ENCODE measurements around the gene TNPO2. TPM values are rescaled to one million over a fixed set of nuclear protein-coding genes. Genes with fewer than 3 reads are reported as not detected.
"Not testable (repeated sequence)": the region's sequence is repeated elsewhere in the genome, so short reads cannot be mapped to it uniquely, and the experiment has no call there.

The TNPO2 gene
- total RNA-seq, 2 donors from 2014 or later = 35.9 to 55.2 TPM

GRCh38 chr19:12701596-12702282 lies 22.0 kb downstream of the TNPO2 start:
- DNase-seq (ENCODE audit: low spot score) = no peak
- H3K27me3 ChIP-seq = no peaks in the 10 kb centered on the region
- H3K4me1 ChIP-seq = peaks cover 0 to 6% of the 10 kb centered on the region in 2 donors
- H3K9me3 ChIP-seq = no peaks in the 10 kb centered on the region
- no peak overlapping the region for H3K4me3 ChIP-seq
- H3K36me3 ChIP-seq = peaks cover 68% of the 10 kb centered on the region
- no peak overlapping the region for H3K27ac ChIP-seq
- TF ChIP-seq, protein P1, sequence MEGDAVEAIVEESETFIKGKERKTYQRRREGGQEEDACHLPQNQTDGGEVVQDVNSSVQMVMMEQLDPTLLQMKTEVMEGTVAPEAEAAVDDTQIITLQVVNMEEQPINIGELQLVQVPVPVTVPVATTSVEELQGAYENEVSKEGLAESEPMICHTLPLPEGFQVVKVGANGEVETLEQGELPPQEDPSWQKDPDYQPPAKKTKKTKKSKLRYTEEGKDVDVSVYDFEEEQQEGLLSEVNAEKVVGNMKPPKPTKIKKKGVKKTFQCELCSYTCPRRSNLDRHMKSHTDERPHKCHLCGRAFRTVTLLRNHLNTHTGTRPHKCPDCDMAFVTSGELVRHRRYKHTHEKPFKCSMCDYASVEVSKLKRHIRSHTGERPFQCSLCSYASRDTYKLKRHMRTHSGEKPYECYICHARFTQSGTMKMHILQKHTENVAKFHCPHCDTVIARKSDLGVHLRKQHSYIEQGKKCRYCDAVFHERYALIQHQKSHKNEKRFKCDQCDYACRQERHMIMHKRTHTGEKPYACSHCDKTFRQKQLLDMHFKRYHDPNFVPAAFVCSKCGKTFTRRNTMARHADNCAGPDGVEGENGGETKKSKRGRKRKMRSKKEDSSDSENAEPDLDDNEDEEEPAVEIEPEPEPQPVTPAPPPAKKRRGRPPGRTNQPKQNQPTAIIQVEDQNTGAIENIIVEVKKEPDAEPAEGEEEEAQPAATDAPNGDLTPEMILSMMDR (IDR thresholded peaks at IDR 0.05) = no peak

DNA sequence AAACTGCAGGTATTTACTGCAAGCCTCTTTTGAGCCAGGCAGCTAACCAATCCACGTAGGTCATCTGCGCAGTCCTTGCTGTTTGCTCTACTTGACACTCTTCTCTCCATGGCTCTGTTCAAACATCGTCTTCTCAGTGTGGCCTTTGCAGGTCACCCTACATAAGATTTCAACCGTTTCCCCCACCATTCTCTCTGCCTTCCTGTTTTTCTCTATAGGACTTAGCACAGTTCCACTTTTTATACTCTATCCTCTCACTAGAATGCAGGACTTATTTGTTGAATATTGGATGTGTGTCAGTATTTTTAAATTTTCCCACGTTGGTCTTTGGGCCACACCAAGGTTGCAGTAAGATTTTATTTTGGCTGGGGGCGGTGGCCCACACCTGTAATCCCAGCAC lies 25.6 kb downstream of the TNPO2 start:
- TF ChIP-seq, protein P1 (IDR thresholded peaks at IDR 0.05) = no peak
- Histone ChIP-seq H3K36me3 (peaks cover 32% of the 10 kb centered on the region), H3K4me1 (peaks cover 0 to 19% of the 10 kb centered on the region in 2 donors)

DNA sequence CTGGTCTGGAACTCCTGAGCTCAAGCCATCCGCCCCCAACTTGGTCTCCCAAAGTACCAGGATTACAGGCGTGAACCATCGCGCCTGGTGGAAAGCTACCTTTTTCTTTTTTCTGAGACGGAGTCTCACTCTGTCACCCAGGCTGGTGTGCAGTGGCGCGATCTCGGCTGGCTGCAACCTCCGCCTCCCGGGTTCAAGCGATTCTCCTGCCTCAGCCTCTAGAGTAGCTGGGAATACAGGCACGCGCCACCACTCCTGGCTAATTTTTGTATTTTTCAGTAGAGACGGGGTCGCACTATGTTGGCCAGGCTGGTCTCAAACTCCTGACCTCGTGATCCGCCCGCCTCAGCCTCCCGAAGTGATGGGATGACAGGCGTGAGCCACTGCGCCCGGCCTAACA lies 26.3 kb downstream of the TNPO2 start:
- H3K27ac ChIP-seq; H3K4me3 ChIP-seq; DNase-seq (ENCODE audit: low spot score); H3K27me3 ChIP-seq; H3K9me3 ChIP-seq: not testable (repeated sequence)
- peaks cover 0 to 19% of the 10 kb centered on the region in 2 donors for H3K4me1 ChIP-seq
- H3K36me3 ChIP-seq = peaks cover 25% of the 10 kb centered on the region

More for the DNA sequence above, 25.6 kb downstream of the TNPO2 start:
- H3K4me3 ChIP-seq = no peak overlapping the region
- no peak for DNase-seq (ENCODE audit: low spot score)
- no peaks in the 10 kb centered on the region for H3K27me3 ChIP-seq
- H3K27ac ChIP-seq = no peak overlapping the region
- no peaks in the 10 kb centered on the region for H3K9me3 ChIP-seq

- DNase-seq (ENCODE audit: low spot score) = peak; percentile 99
- H3K4me3 ChIP-seq = peak within 1 kb of the TSS; percentile 53 to 78
- TF ChIP-seq, protein P1 (IDR thresholded peaks at IDR 0.05) = no peak
Observed at GRCh38 chr19:12696366-12697335, 27.1 kb downstream of the TNPO2 start, which contains the start of gene FBXW9. FBXW9 (minus strand) TSS chr19:12696631; CDS start chr19:12696581, 50 bp downstream.

DNA sequence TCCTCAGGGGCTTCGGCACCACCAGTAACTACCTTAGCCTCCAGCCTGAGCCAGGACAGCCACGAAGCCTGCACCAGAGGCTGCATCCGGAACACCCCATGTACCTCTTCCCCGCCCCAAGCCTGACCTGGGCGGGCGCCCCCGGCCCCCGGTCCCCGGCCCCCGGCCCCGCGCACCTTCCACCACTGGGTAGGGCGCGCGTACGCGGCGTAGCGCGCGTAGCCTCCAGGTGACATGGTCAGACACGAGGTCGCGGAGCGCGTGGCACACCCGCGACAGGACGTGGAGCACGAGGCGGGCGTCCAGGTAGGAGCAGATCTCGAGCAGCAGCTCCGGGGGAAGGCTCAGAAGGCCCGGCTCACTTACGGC lies 27.8 kb downstream of the TNPO2 start:
- Histone ChIP-seq H3K9me3 (no peaks in the 10 kb centered on the region), H3K4me3 (peak overlapping the region; percentile 53 to 78), H3K4me1 (peaks cover 0 to 19% of the 10 kb centered on the region in 2 donors), H3K27me3 (no peaks in the 10 kb centered on the region), H3K27ac (peak overlapping the region in 1 of 2 donors; percentile 81), H3K36me3 (peaks cover 11% of the 10 kb centered on the region)
- TF ChIP-seq, protein P1 (IDR thresholded peaks at IDR 0.05) = no peak
- no peak for DNase-seq (ENCODE audit: low spot score)

More at GRCh38 chr19:12696366-12697335, 27.1 kb downstream of the TNPO2 start, which contains the start of gene FBXW9:
- peak within 1 kb of the TSS; percentile 81 to 88 for H3K27ac ChIP-seq
- H3K36me3 ChIP-seq = peaks cover 18% of the 10 kb centered on the region
- peaks cover 0 to 19% of the 10 kb centered on the region in 2 donors for H3K4me1 ChIP-seq
- no peaks in the 10 kb centered on the region for H3K9me3 ChIP-seq
- no peaks in the 10 kb centered on the region for H3K27me3 ChIP-seq

- Histone ChIP-seq H3K36me3 (peaks cover 6% of the 10 kb centered on the region), H3K4me3 (peak overlapping the region in 1 of 2 donors; percentile 78), H3K9me3 (no peaks in the 10 kb centered on the region), H3K27me3 (no peaks in the 10 kb centered on the region), H3K27ac (no peak overlapping the region), H3K4me1 (peaks cover 0 to 19% of the 10 kb centered on the region in 2 donors)
- DNase-seq (ENCODE audit: low spot score) = no peak
- TF ChIP-seq, protein P1 (IDR thresholded peaks at IDR 0.05) = no peak
Observed at GRCh38 chr19:12695514-12695913, 28.2 kb downstream of the TNPO2 start.
